IMR-90 (cell line): ENCODE data around the gene MYT1.

Source experiments
- BHLHE40 ChIP-seq: fragments of 150-350 bp; IDR thresholded peaks from 2 replicates; pipeline ENCODE4 v1.6.1; 2016; ENCODE audit warnings: mild to moderate bottlenecking, low read depth, low read length
- CEBPB ChIP-seq: IDR thresholded peaks from 2 replicates; pipeline ENCODE4 v1.6.1; 2012; ENCODE audit warnings: low read depth, low read length, improper control_type of control experiment
- FOS ChIP-seq: fragments of 150-350 bp; IDR thresholded peaks from 2 replicates; pipeline ENCODE4 v1.6.1; 2016; ENCODE audit warnings: low read depth, low read length
- MAFK ChIP-seq: IDR thresholded peaks from 2 replicates; pipeline ENCODE4 v1.6.1; 2012; ENCODE audit warnings: low read depth, low read length, improper control_type of control experiment
- MAZ ChIP-seq: IDR thresholded peaks from 2 replicates; pipeline ENCODE4 v1.6.1; 2012; ENCODE audit warnings: low read depth, mild to moderate bottlenecking, low read length, improper control_type of control experiment, moderate library complexity, borderline replicate concordance
- POLR2A ChIP-seq: IDR thresholded peaks from 2 replicates; pipeline ENCODE4 v1.6.1; 2012; ENCODE audit warnings: mild to moderate bottlenecking, low read depth, low read length
- RAD21 ChIP-seq: IDR thresholded peaks from 2 replicates; pipeline ENCODE4 v1.6.1; 2012; ENCODE audit warnings: low read length, improper control_type of control experiment
- SMC3 ChIP-seq: fragments of 150-350 bp; IDR thresholded peaks from 2 replicates; pipeline ENCODE4 v1.6.1; 2016; ENCODE audit warnings: low read depth, mild to moderate bottlenecking, antibody characterized with exemption, low read length, moderate library complexity
- TF ChIP-seq, protein P1 (sequence below): conservative IDR thresholded peaks from 2 replicates; pipeline ENCODE4 v1.5.1; 2012; ENCODE audit warnings: mild to moderate bottlenecking, low read depth, low read length, improper control_type of control experiment
- TF ChIP-seq, protein P2 (sequence below): fragments of 150-350 bp; IDR thresholded peaks from 2 replicates; pipeline ENCODE4 v1.6.1; 2016; ENCODE audit warnings: low read depth, mild to moderate bottlenecking, low read length, moderate library complexity, borderline replicate concordance

DNA sequence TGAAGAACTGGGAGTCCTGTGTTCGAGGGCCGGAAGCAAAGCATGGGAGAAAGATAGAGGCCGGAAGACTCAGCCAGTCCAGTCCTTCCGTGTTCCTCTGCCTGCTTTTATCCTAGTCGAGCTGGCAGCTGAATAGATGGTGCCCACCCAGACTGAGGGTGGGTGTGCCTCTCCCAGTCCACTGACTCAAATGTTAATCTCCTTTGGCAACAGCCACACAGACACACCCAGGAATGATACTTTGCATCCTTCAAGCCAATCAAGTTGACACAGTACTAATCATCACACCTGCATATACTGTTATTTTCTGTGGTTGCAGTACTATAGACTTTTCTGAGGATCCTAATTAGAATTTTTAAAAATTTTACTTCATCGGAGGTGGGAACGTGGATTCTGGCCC is 112.6 kb downstream of the MYT1 start:
- TF ChIP-seq, protein P1, sequence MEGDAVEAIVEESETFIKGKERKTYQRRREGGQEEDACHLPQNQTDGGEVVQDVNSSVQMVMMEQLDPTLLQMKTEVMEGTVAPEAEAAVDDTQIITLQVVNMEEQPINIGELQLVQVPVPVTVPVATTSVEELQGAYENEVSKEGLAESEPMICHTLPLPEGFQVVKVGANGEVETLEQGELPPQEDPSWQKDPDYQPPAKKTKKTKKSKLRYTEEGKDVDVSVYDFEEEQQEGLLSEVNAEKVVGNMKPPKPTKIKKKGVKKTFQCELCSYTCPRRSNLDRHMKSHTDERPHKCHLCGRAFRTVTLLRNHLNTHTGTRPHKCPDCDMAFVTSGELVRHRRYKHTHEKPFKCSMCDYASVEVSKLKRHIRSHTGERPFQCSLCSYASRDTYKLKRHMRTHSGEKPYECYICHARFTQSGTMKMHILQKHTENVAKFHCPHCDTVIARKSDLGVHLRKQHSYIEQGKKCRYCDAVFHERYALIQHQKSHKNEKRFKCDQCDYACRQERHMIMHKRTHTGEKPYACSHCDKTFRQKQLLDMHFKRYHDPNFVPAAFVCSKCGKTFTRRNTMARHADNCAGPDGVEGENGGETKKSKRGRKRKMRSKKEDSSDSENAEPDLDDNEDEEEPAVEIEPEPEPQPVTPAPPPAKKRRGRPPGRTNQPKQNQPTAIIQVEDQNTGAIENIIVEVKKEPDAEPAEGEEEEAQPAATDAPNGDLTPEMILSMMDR = no peak
- TF ChIP-seq POLR2A (no peak), MAZ (no peak), SMC3 (no peak), MAFK (no peak), CEBPB (no peak), FOS (no peak), BHLHE40 (no peak), RAD21 (no peak)
- TF ChIP-seq, protein P2, sequence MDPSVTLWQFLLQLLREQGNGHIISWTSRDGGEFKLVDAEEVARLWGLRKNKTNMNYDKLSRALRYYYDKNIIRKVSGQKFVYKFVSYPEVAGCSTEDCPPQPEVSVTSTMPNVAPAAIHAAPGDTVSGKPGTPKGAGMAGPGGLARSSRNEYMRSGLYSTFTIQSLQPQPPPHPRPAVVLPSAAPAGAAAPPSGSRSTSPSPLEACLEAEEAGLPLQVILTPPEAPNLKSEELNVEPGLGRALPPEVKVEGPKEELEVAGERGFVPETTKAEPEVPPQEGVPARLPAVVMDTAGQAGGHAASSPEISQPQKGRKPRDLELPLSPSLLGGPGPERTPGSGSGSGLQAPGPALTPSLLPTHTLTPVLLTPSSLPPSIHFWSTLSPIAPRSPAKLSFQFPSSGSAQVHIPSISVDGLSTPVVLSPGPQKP = no peak
